ENCODE results near the gene KIRREL3.

DNA sequence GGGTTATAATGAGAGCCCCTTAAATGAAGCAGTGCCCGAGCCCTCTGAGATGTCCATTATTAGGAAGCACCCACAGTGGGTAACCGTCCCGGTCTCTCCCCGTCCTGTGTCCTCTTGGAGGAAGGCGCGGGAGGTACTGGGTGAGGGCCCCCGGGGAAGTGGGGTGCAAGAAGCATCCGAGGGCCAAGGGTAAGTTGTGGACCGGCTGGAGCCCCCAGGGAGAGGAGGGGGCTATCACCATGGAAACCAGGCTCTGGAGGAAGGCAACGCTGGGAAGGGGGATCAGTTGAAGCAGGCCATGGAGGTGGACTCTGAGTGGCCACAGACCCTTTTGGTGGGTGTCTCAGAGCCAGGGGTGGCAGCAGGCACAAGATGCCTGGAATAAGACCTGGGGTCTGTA, 471.5 kb downstream of the KIRREL3 start:
- TF ChIP-seq TAF1 (IDR thresholded peaks at IDR 0.05; ENCODE audit: low read depth, low read length) (no peak), POLR2AphosphoS5 (IDR thresholded peaks at IDR 0.05; ENCODE audit: low read depth, low read length) (no peak)
